HCEC 1CT (cell line): Measurements from ENCODE around the gene MAN1B1.
"Not testable (repeated sequence)": the region's sequence is repeated elsewhere in the genome, so short reads cannot be mapped to it uniquely, and the experiment has no call there.

Experiments used
- DNase-seq: peaks from one replicate; pipeline ENCODE4 v3.0.0-alpha.2; 2017

MAN1B1 gene

DNA sequence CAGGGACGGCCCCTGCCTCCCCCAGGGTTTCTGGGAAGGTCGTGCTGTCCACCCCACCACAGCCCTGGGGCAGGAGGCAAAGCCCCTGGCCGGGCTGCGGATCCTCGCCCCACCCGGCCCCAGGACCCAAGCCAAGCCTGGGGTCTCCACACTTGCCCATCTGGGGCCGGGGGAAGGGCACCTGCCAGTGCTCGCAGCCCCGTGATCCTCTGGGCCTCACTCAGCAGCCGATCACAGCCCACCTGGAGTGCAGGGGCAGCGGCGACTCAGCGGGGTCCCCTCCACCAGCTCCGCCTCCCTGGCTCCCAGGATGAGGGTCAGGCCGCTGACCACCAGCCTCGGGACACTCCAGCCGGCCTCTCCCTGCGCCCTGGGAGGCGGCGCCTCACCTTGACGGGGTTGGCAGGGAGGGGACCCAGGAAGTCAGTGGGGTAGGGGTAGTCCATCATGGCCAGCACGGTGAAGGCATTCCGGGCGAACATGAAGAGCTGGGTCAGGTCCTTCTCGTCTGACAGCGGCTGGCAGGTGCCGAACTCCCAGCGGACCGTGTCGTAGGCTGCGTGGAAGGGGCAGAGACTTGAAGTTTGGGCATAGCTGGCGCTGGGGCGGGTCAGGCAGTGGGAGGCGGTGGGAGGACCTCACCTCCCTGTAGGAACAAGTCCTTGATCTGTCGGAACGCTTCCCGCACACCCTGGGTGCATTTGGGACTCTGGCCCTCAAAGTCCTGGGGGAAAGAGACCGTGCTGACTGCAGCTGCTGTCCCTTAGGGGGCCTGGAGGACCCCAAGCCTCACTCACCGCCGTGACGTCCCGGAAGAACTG, 26.0 kb downstream of the MAN1B1 start:
- no peak for DNase-seq

DNA sequence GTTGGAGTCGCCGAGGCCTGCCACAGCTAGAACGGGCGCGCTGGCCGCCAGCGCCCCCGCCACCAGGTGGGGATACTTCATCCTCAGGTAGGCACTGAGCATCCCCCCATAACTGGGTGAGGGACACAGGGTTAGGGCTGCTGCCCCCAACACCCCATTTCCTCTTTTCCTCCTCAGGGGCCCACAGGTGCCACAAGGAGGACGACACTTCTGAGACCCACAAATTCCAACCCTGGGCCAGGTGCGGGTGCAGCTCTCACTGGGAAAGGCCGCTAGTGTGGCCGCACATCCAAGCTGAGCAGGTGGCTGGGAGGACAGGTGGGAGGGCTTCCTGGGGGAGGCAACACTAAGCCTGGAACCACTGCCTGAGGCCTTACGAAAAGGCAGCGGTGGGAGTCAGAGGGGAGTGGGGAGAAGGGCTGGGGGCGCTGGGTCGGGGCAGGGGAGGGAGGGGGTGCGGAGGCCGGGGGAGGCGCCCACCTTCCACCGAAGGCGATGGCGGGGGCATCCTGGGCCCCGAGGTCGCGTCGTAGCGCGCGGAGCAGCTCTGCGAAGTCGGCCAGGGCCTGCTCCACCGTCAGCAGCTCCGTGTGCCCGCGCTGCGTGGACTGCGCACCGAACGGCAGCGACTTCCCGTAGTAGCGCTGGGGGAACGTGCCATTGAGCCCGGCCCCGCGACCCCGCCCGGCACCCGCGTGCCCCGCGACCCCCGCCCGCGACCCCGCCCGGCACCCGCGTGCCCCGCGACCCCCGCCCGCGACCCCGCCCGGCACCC, 26.8 kb downstream of the MAN1B1 start:
- DNase-seq: no peak

- no peak for DNase-seq
Observed at GRCh38 chr9:137114220-137114612, 27.4 kb downstream of the MAN1B1 start.

GRCh38 chr9:137114613-137115393, 28.0 kb downstream of the MAN1B1 start, which contains the start of gene DPP7:
TSS of gene DPP7 (minus strand) at chr9:137114733. CDS start at chr9:137114713, 20 bp downstream.
- DNase-seq: peak; percentile 55

DNA sequence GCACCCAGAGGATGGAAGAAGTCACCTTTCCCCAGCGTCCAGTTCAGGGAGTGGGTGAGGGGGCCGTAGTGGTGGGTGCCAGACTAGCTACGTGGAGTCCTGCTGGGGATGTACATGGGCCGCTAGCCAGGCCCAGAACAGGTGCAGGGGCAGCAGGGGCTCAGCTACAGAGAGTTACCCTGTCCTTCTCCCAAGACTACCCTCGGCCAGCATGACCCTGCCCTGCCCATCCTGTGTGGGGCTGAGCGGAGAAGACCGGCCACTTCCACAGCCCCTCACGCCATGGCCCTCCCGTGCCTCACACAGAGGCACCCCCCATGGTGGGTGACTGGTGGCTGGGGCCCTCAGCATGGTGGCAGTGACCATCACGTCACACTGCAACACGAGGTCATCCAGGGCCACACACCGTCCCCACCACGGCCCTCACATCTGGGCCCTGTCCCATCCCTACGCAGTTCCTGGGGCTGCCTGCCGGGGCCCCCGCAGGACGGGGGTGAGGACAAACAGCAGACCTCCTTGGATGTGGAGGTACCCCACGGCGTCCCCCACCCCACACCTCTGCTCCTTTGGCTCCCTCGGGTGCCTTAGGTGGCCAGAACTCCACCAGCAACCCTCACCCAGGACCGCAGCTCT, 28.7 kb downstream of the MAN1B1 start:
- DNase-seq: no peak

DNA sequence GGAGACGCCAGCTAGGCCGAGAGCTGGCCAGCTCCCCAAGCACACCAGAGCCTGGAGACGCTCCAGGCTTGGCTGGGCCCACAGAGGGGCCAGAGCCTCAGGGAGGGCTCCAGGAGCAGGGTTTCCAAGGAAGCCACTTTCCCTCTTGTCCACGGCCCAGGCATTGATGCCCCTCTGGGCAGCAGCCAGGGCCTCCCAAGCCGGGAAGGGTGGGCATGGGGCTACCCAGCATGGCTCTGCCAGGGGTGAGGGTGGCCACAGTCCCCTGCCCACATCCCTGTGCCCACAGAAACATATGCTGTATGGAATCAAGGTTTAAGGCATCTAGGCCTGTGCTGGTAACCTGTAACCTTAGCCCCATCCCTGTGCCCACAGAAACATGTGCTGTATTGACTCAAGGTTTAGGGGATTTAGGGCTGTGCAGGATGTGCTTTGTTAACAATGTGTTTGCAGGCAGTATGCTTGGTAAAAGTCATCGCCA, 29.3 kb downstream of the MAN1B1 start:
- DNase-seq: no peak

- DNase-seq: no peak
Observed at GRCh38 chr9:137116728-137117127, 29.9 kb downstream of the MAN1B1 start.

GRCh38 chr9:137117269-137117731, 30.5 kb downstream of the MAN1B1 start:
- DNase-seq: no peak

- DNase-seq: not testable (repeated sequence)
Observed at GRCh38 chr9:137118092-137118603, 31.4 kb downstream of the MAN1B1 start.

- not testable (repeated sequence) for DNase-seq
Observed at GRCh38 chr9:137121927-137122795, 35.4 kb downstream of the MAN1B1 start.

- DNase-seq: not testable (repeated sequence)
Observed at GRCh38 chr9:137122796-137123467, 36.1 kb downstream of the MAN1B1 start.

DNA sequence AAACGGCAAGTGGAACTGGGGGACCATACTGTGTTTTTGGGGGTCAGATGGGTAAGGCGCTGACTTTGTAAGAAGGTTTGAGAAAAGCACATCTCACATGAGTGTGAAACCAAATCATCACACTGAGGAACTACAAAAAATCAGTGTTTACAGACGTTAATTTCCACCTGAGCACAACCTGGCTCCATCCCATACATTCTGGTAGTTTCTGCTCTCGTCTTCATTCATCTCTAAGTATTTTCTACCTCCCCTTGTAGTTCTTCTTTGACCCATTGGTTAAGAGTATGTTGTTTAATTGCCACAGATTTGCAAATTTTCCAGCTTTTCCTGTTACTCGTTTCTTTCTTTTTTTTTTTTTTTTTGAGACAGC, 36.7 kb downstream of the MAN1B1 start:
- no peak for DNase-seq

GRCh38 chr9:137123952-137124462, 37.2 kb downstream of the MAN1B1 start:
- DNase-seq: not testable (repeated sequence)

DNA sequence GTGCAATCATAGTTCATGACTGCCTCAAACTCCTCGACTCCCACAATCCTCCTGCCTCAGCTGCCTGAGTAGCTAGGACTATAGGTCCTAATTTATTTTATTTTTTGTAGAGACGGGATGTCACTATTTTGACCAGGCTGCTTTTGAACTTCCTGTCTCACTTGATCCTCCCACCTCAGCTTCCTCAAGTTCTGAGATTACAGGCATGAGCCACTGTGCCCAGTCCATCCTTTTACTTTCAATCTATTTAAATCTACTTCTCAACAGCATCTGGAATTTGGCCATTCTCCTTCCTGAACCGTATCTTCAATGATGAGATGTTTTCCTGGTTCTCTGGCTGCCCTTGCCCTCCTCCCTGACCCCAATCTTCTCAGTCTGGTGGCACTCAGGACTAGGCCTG, 40.0 kb downstream of the MAN1B1 start:
- no peak for DNase-seq

DNA sequence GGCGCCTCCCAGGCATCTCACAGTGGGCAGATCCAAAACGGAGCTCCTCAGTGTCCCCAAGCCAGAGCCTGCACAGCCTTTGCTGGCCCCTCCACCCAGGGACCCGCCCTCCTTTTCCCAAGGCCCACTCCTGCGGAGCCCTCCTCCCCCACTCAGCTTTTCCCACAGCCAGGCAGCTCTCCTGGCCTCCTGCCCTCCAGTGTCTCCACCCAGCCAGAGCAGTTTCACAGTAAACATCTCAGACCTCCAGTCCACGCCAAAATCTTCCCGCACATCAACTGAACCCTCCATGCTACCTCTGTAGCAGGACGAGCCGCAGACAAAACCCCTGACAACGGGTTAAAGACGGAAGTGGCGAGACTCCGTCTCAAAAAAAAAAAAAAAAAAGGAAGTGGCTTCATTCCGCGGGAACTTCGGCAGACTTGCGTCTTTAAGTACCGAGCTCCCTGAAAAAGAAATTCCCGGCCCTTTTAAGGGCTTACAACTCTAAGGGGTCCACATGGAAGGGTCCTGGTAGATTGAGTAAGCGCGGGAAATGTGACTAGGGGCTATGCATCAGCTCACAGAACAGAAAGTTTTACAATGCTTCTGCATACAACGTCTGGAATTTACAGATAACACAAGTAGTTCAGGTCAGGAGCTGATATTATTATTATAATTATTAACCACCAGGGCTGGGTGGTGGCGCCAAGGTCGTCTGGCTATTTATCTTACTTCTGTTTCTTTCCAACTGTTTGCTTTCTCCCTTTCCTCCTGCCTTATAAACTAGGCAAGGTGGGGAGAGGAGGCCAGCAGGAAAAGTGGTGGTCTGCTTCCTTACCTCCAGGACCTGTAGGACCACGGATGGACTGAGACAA, 40.7 kb downstream of the MAN1B1 start:
- DNase-seq: no peak

DNA sequence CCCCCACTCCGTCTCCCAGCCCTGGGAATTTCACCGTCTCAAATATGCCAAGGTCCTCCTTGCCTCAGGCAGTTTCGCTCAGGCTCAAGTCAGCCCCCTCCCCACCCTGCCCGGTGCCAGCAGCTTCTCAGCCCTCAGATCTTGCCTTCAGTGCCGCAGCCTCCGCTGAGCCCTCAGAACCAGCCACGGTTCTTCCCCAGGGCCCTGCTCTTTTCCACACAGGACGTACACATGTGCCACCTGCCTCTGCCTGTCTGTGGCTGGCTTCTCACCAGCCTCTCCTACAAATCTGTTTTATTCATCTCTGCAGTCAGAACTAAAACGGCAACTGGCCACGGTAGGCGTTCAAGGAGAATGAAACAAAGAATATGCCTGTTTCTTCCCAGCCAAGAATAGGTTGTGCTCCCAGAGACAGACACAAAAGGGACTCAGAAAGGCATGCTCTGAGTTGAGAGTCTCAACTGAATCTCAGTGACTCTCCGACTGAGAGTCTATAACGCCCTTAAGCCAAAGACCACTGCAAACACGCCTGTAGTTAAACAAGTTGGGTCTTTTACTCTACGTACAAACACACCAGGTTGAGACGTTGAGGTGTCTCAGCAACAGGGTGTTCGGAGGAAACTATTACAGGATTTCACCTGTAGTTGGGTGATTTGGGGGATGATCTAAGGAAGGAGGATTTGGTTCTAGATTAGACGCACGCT, 41.5 kb downstream of the MAN1B1 start:
- no peak for DNase-seq

- DNase-seq: no peak
Observed at GRCh38 chr9:137128862-137129455, 42.2 kb downstream of the MAN1B1 start.

GRCh38 chr9:137129456-137130175, 42.8 kb downstream of the MAN1B1 start:
- DNase-seq: peak; percentile 93
